ENCODE measurements around the gene SYN1. TPM values are rescaled to one million over a fixed set of nuclear protein-coding genes. Genes with fewer than 3 reads are reported as not detected.

Gene SYN1
- total and polyA plus RNA-seq, 4 donors, result 0.09 to 2.5 (median 0.60) TPM

DNA sequence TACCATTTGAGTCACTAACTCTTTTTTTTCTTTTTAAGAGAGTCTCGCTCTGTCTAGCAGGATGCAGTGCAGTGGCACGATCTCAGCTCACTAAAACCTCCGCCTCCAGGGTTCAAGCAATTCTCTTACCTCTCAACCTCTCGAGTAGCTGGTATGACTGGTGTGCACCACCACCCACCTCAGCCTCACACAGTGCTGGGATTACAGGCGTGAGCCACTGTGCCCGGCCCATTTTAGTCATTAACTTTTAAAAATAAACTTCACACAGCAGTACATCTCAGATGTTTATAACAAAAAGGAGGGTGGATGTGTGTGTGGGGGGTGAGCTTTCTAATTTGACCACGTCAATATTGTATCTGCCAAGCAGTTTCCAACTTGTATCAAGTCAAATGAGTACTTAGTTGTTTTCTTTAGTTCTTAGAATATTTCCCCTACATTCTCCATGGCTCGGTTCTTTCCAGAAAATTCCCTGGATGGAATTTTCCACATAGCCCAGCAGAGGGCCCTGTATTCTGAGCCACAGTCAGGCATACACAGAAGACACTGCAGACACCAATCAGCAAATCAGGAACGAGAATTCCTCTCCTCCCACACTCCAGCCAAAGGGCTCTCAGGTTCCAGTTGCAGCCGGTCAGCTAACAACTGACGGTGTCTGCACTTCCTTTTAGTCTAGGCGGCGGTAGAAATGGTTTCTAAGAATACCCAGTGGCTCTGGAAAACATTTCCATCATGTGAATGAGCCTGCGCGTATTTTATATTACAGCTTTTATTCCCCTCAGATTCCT, 78.7 kb downstream of the SYN1 start:
- peak overlapping the region; percentile 27 to 67 for H3K9ac ChIP-seq (ENCODE audit: low read depth in 1 of 2, low read length in 2 of 2)
- WGBS, result 24% methylated on average over 15 of the region's 15 CpGs
- H3K27ac ChIP-seq (ENCODE audit: low read depth in 1 of 2, low read length in 2 of 2), result peak overlapping the region; percentile 64 to 72
- H3K4me1 ChIP-seq (ENCODE audit: control insufficient read depth in 4 of 4, insufficient read depth in 4 of 4, low read length in 3 of 4), result no peaks in the 10 kb centered on the region
- TF ChIP-seq YY1 (IDR thresholded peaks at IDR 0.05) (peak; percentile 86), TAF1 (conservative IDR thresholded peaks at IDR 0.05) (peak; percentile 82), JUND (IDR thresholded peaks at IDR 0.05) (peak in 1 of 2 donors; percentile 19), EGR1 (IDR thresholded peaks at IDR 0.05; ENCODE audit: low read depth in 2 of 2) (peak in 1 of 2 donors; percentile 20), MAX (IDR thresholded peaks at IDR 0.05) (peak; percentile 21), NR2F2 (IDR thresholded peaks at IDR 0.05) (no peak), ATF3 (IDR thresholded peaks at IDR 0.05) (no peak), RXRA (IDR thresholded peaks at IDR 0.05) (peak in 1 of 2 donors; percentile 43), HNF4A (conservative IDR thresholded peaks at IDR 0.05) (peak; percentile 6 to 46), SP1 (IDR thresholded peaks at IDR 0.05) (peak; percentile 76), HNF4G (IDR thresholded peaks at IDR 0.05) (no peak), RAD21 (IDR thresholded peaks at IDR 0.05) (peak; percentile 89 to 90)
- TF ChIP-seq, protein P1, sequence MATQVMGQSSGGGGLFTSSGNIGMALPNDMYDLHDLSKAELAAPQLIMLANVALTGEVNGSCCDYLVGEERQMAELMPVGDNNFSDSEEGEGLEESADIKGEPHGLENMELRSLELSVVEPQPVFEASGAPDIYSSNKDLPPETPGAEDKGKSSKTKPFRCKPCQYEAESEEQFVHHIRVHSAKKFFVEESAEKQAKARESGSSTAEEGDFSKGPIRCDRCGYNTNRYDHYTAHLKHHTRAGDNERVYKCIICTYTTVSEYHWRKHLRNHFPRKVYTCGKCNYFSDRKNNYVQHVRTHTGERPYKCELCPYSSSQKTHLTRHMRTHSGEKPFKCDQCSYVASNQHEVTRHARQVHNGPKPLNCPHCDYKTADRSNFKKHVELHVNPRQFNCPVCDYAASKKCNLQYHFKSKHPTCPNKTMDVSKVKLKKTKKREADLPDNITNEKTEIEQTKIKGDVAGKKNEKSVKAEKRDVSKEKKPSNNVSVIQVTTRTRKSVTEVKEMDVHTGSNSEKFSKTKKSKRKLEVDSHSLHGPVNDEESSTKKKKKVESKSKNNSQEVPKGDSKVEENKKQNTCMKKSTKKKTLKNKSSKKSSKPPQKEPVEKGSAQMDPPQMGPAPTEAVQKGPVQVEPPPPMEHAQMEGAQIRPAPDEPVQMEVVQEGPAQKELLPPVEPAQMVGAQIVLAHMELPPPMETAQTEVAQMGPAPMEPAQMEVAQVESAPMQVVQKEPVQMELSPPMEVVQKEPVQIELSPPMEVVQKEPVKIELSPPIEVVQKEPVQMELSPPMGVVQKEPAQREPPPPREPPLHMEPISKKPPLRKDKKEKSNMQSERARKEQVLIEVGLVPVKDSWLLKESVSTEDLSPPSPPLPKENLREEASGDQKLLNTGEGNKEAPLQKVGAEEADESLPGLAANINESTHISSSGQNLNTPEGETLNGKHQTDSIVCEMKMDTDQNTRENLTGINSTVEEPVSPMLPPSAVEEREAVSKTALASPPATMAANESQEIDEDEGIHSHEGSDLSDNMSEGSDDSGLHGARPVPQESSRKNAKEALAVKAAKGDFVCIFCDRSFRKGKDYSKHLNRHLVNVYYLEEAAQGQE (IDR thresholded peaks at IDR 0.05), result peak; percentile 91
- TF ChIP-seq, protein P2, sequence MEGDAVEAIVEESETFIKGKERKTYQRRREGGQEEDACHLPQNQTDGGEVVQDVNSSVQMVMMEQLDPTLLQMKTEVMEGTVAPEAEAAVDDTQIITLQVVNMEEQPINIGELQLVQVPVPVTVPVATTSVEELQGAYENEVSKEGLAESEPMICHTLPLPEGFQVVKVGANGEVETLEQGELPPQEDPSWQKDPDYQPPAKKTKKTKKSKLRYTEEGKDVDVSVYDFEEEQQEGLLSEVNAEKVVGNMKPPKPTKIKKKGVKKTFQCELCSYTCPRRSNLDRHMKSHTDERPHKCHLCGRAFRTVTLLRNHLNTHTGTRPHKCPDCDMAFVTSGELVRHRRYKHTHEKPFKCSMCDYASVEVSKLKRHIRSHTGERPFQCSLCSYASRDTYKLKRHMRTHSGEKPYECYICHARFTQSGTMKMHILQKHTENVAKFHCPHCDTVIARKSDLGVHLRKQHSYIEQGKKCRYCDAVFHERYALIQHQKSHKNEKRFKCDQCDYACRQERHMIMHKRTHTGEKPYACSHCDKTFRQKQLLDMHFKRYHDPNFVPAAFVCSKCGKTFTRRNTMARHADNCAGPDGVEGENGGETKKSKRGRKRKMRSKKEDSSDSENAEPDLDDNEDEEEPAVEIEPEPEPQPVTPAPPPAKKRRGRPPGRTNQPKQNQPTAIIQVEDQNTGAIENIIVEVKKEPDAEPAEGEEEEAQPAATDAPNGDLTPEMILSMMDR (IDR thresholded peaks at IDR 0.05; ENCODE audit: low read depth, low read length, missing input control), result peak; percentile 67
- H3K9me3 ChIP-seq (ENCODE audit: control insufficient read depth in 4 of 4, low read length in 3 of 4), result no peaks in the 10 kb centered on the region
- no peaks in the 10 kb centered on the region for H3K27me3 ChIP-seq (ENCODE audit: control insufficient read depth in 4 of 4, insufficient read depth in 4 of 4, low read length in 3 of 4)
- no peaks in the 10 kb centered on the region for H3K36me3 ChIP-seq (ENCODE audit: control insufficient read depth in 4 of 4, insufficient read depth in 3 of 4, low read depth in 1 of 4, low read length in 3 of 4)
- no peak overlapping the region for H3K4me3 ChIP-seq (ENCODE audit: low read depth in 1 of 3, low read length in 3 of 3)
- DNase-seq (ENCODE audit: low spot score), result no peak

DNA sequence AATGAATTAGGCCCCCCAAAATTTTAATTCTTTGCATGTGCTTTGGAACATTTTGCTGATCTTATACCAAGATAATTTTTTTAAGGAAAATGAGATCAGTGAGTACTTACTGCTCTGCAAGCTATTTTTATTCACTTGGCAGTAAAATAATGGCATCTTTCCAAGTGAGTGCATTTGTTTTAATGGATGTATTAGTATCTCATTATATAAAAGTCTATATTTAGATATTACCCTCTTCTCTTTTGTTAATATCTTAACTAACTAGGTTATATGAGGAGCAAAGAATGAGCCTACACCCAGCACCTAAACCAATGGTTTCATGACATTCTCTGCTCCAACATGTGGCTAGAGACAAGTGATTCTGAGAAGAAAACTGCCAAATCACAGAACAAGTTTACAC, 79.8 kb downstream of the SYN1 start:
- no peak overlapping the region for H3K27ac ChIP-seq (ENCODE audit: low read depth in 1 of 2, low read length in 2 of 2)
- H3K4me1 ChIP-seq (ENCODE audit: control insufficient read depth in 4 of 4, insufficient read depth in 4 of 4, low read length in 3 of 4), result no peaks in the 10 kb centered on the region
- TF ChIP-seq RXRA (IDR thresholded peaks at IDR 0.05), result no peak
- TF ChIP-seq, protein P2 (IDR thresholded peaks at IDR 0.05; ENCODE audit: low read depth, low read length, missing input control), result no peak
- no peak for TF ChIP-seq EGR1 (IDR thresholded peaks at IDR 0.05; ENCODE audit: low read depth in 2 of 2)
- TF ChIP-seq JUND (IDR thresholded peaks at IDR 0.05), result no peak
- TF ChIP-seq ATF3 (IDR thresholded peaks at IDR 0.05), result no peak
- H3K9ac ChIP-seq (ENCODE audit: low read depth in 1 of 2, low read length in 2 of 2), result no peak overlapping the region
- no peaks in the 10 kb centered on the region for H3K36me3 ChIP-seq (ENCODE audit: control insufficient read depth in 4 of 4, insufficient read depth in 3 of 4, low read depth in 1 of 4, low read length in 3 of 4)
- no peak overlapping the region for H3K4me3 ChIP-seq (ENCODE audit: low read depth in 1 of 3, low read length in 3 of 3)
- no peaks in the 10 kb centered on the region for H3K27me3 ChIP-seq (ENCODE audit: control insufficient read depth in 4 of 4, insufficient read depth in 4 of 4, low read length in 3 of 4)
- H3K9me3 ChIP-seq (ENCODE audit: control insufficient read depth in 4 of 4, low read length in 3 of 4), result no peaks in the 10 kb centered on the region
- no peak for DNase-seq (ENCODE audit: low spot score)
